ENCODE data around the gene SNRPD2. TPM values are rescaled to one million over a fixed set of nuclear protein-coding genes. Genes with fewer than 3 reads are reported as not detected.

SNRPD2 gene
- total and polyA plus RNA-seq, 3 experiments from 2014 or later = 738 to 1,016 (median 747) TPM

- peaks cover 32 to 56% (median 38%) of the 10 kb centered on the region in 3 donors for H3K4me1 Mint-ChIP-seq
- peak overlapping the region; percentile 79 for H3K4me3 ChIP-seq (ENCODE audit: low read length)
- peak overlapping the region; percentile 84 for H3K27ac ChIP-seq (ENCODE audit: low read depth, low read length)
- H3K36me3 Mint-ChIP-seq = peaks cover 0 to 9% (median 0%) of the 10 kb centered on the region in 3 donors
- peak overlapping the region; percentile 91 to 98 (median 92) for H3K27ac Mint-ChIP-seq
- no peaks in the 10 kb centered on the region for H3K36me3 ChIP-seq (ENCODE audit: insufficient read depth, low read length)
- H3K27me3 ChIP-seq (ENCODE audit: insufficient read depth, low read length, poor library complexity, severe bottlenecking) = no peaks in the 10 kb centered on the region
- H3K4me3 Mint-ChIP-seq = peak overlapping the region; percentile 80 to 95 (median 88)
- no peaks in the 10 kb centered on the region for H3K9me3 ChIP-seq (ENCODE audit: low read length)
- no peaks in the 10 kb centered on the region for H3K27me3 Mint-ChIP-seq
- ChIA-PET CTCF (interaction anchor here (1.1 to 5.4 kb wide), 10 partner anchors 24 to 202 kb away, joined by 3 to 78 read pairs (median 14); partner anchors contain the start of genes FOSB, GIPR, GPR4 and OPA3), POLR2A (interaction anchor here (0.6 to 1.2 kb wide), 4 partner anchors 9 to 216 kb away, joined by 3 to 4 read pairs (median 3); no protein-coding TSS in a partner anchor)
- H3K9me3 Mint-ChIP-seq = no peaks in the 10 kb centered on the region
- H3K4me1 ChIP-seq (ENCODE audit: insufficient read depth, low read length) = peaks cover 45% of the 10 kb centered on the region
- peak in 4 of 5 donors; percentile 22 to 58 (median 26) for DNase-seq
Observed at GRCh38 chr19:45640849-45641273, 50.9 kb downstream of the SNRPD2 start.

- H3K4me3 Mint-ChIP-seq = peak within 1 kb of the TSS; percentile 88 to 98 (median 94)
- peak; percentile 31 to 59 (median 48) for DNase-seq
- Histone ChIP-seq H3K27ac (ENCODE audit: low read depth, low read length) (peak within 1 kb of the TSS; percentile 61), H3K4me3 (ENCODE audit: low read length) (peak within 1 kb of the TSS; percentile 89), H3K36me3 (ENCODE audit: insufficient read depth, low read length) (no peaks in the 10 kb centered on the region), H3K4me1 (ENCODE audit: insufficient read depth, low read length) (peaks cover 43% of the 10 kb centered on the region), H3K9me3 (ENCODE audit: low read length) (no peaks in the 10 kb centered on the region), H3K27me3 (ENCODE audit: insufficient read depth, low read length, poor library complexity, severe bottlenecking) (no peaks in the 10 kb centered on the region)
- H3K27me3 Mint-ChIP-seq = peaks cover 0 to 2% of the 10 kb centered on the region in 2 donors
- ChIA-PET POLR2A (interaction anchor here (1.3 kb wide), 1 partner anchor 53 kb away, joined by 3 read pairs; the partner anchor contains the start of genes QPCTL and SNRPD2), CTCF (interaction anchor here (1.2 to 5.4 kb wide), 4 partner anchors 34 to 141 kb away, joined by 4 to 78 read pairs (median 4); partner anchors contain the start of genes GPR4 and PPM1N)
- H3K9me3 Mint-ChIP-seq = no peaks in the 10 kb centered on the region
- peak within 1 kb of the TSS; percentile 81 to 95 (median 90) for H3K27ac Mint-ChIP-seq
- peaks cover 0 to 11% (median 0%) of the 10 kb centered on the region in 3 donors for H3K36me3 Mint-ChIP-seq
- H3K4me1 Mint-ChIP-seq = peaks cover 27 to 48% (median 34%) of the 10 kb centered on the region in 3 donors
Observed at GRCh38 chr19:45638930-45639729, 52.6 kb downstream of the SNRPD2 start, which contains the start of gene EML2. Gene EML2, minus strand, starts transcription at chr19:45639397. Its CDS starts 21 bp downstream, at chr19:45639376.

DNA sequence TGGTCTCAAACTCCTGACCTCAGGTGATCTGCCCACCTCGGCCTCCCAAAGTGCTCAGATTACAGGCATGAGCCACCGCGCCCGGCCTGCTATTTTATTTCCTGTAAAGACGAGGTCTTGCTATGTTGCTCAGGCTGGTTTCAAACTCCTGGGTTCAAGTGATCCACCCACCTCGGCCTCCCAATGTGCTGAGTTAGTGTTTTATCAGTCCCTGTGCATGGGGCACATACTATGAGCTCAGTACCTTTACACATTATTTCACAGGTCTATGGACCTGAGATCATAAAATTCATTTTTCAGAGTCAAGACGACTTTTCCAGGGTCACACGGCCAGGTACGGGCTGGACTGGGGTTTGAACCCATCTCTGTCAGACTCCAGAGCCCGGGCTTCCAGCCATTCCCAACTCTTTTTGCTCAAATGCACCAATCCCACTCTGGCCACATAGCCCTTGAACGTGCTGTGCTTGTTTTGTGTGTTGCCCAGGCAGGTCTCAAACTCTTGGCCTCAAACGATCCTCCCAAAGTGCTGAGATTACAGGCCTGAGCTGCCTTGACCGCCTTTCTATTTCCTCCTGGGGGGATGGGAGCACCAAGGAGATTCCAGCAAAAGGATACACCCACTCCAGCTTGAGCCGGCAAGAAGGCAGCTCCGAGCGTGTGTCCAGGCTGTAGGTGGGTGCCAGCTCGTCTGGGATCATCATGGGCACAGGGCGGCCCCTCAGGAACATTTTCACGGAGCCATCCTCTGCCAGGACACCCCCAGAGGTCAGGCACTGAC is 53.7 kb downstream of the SNRPD2 start:
- H3K4me1 ChIP-seq (ENCODE audit: insufficient read depth, low read length) = peaks cover 38% of the 10 kb centered on the region
- H3K4me1 Mint-ChIP-seq = peaks cover 23 to 40% (median 31%) of the 10 kb centered on the region in 3 donors
- DNase-seq = no peak
- peak overlapping the region; percentile 89 for H3K4me3 ChIP-seq (ENCODE audit: low read length)
- peak overlapping the region; percentile 12 to 94 (median 37) for H3K4me3 Mint-ChIP-seq
- no peaks in the 10 kb centered on the region for H3K9me3 ChIP-seq (ENCODE audit: low read length)
- H3K27ac Mint-ChIP-seq = no peak overlapping the region
- peaks cover 0 to 12% (median 0%) of the 10 kb centered on the region in 3 donors for H3K36me3 Mint-ChIP-seq
- ChIA-PET POLR2A (no interaction called here), CTCF (interaction anchor here (0.7 to 1.4 kb wide), 8 partner anchors 12 to 159 kb away, joined by 3 to 5 read pairs (median 4); partner anchors contain the start of gene PPM1N)
- H3K27me3 ChIP-seq (ENCODE audit: insufficient read depth, low read length, poor library complexity, severe bottlenecking) = no peaks in the 10 kb centered on the region
- H3K27ac ChIP-seq (ENCODE audit: low read depth, low read length) = peak overlapping the region; percentile 61
- no peaks in the 10 kb centered on the region for H3K36me3 ChIP-seq (ENCODE audit: insufficient read depth, low read length)
- no peaks in the 10 kb centered on the region for H3K9me3 Mint-ChIP-seq
- peaks cover 0 to 2% of the 10 kb centered on the region in 2 donors for H3K27me3 Mint-ChIP-seq

Other genes starting within 250 kb of the SNRPD2 start
- gene FOSB, start 224.0 kb downstream of the SNRPD2 start, total RNA-seq = 10 to 100 TPM; 21.6 to 22.1 TPM
- 48.2 TPM for gene FOSB, start 224.0 kb downstream of the SNRPD2 start, polyA plus RNA-seq
- gene RTN2, start 194.9 kb downstream of the SNRPD2 start, total RNA-seq = 1 to 10 TPM; 2.7 to 3.7 TPM
- gene RTN2, start 194.9 kb downstream of the SNRPD2 start, polyA plus RNA-seq = 0.71 TPM
- gene PPM1N, start 193.5 kb downstream of the SNRPD2 start, total RNA-seq = 1 to 10 TPM; 2.5 to 3.3 TPM
- gene PPM1N, start 193.5 kb downstream of the SNRPD2 start, polyA plus RNA-seq = 4.6 TPM
- 100 to 1,000 TPM; 154 to 170 TPM for gene VASP, start 184.5 kb downstream of the SNRPD2 start, total RNA-seq
- 61.8 TPM for gene VASP, start 184.5 kb downstream of the SNRPD2 start, polyA plus RNA-seq
- 10 to 100 TPM; 14.2 to 17.5 TPM for gene OPA3, start 107.2 kb downstream of the SNRPD2 start, total RNA-seq
- gene OPA3, start 107.2 kb downstream of the SNRPD2 start, polyA plus RNA-seq = 18.1 TPM
- gene GPR4, start 89.7 kb downstream of the SNRPD2 start, total RNA-seq = not detected
- gene GPR4, start 89.7 kb downstream of the SNRPD2 start, polyA plus RNA-seq = not detected
- gene EML2, start 52.6 kb downstream of the SNRPD2 start, total RNA-seq = 100 to 1,000 TPM; 122 to 128 TPM
- gene EML2, start 52.6 kb downstream of the SNRPD2 start, polyA plus RNA-seq = 18.8 TPM
- gene GIPR, start 23.7 kb downstream of the SNRPD2 start, total RNA-seq = 1 to 10 TPM; 1.7 to 1.9 TPM
- 0.21 TPM for gene GIPR, start 23.7 kb downstream of the SNRPD2 start, polyA plus RNA-seq
- 10 to 100 TPM; 11.3 to 11.5 TPM for gene QPCTL, start 713 bp upstream of the SNRPD2 start, total RNA-seq
- gene QPCTL, start 713 bp upstream of the SNRPD2 start, polyA plus RNA-seq = 2.0 TPM
- gene FBXO46, start 38.9 kb upstream of the SNRPD2 start, total RNA-seq = 10 to 100 TPM; 25.2 to 30.4 TPM
- 21.1 TPM for gene FBXO46, start 38.9 kb upstream of the SNRPD2 start, polyA plus RNA-seq
- gene MEIOSIN, start 41.5 kb upstream of the SNRPD2 start, total RNA-seq = not detected
- not detected for gene MEIOSIN, start 41.5 kb upstream of the SNRPD2 start, polyA plus RNA-seq
- gene SIX5, start 77.3 kb upstream of the SNRPD2 start, total RNA-seq = 1 to 10 TPM; 2.5 to 2.6 TPM
- 0.23 TPM for gene SIX5, start 77.3 kb upstream of the SNRPD2 start, polyA plus RNA-seq
- gene DMPK, start 90.5 kb upstream of the SNRPD2 start, total RNA-seq = 10 to 100 TPM; 27.1 to 28.2 TPM
- 1.6 TPM for gene DMPK, start 90.5 kb upstream of the SNRPD2 start, polyA plus RNA-seq
- 10 to 100 TPM; 57.6 to 62.9 TPM for gene DMWD, start 100.9 kb upstream of the SNRPD2 start, total RNA-seq
- 25.6 TPM for gene DMWD, start 100.9 kb upstream of the SNRPD2 start, polyA plus RNA-seq
- gene RSPH6A, start 123.4 kb upstream of the SNRPD2 start, total RNA-seq = under 1 TPM; 0.16 to 0.22 TPM
- not detected for gene RSPH6A, start 123.4 kb upstream of the SNRPD2 start, polyA plus RNA-seq
- gene SYMPK, start 171.2 kb upstream of the SNRPD2 start, total RNA-seq = 100 to 1,000 TPM; 116 to 119 TPM
- 17.5 TPM for gene SYMPK, start 171.2 kb upstream of the SNRPD2 start, polyA plus RNA-seq
- under 1 TPM; 0.59 to 0.62 TPM for gene FOXA3, start 172.4 kb upstream of the SNRPD2 start, total RNA-seq
- gene FOXA3, start 172.4 kb upstream of the SNRPD2 start, polyA plus RNA-seq = not detected
- 10 to 100 TPM; 17.9 to 18.6 TPM for gene IRF2BP1, start 194.2 kb upstream of the SNRPD2 start, total RNA-seq
- gene IRF2BP1, start 194.2 kb upstream of the SNRPD2 start, polyA plus RNA-seq = 8.5 TPM
- 1 to 10 TPM; 4.9 to 5.8 TPM for gene MYPOP, start 210.7 kb upstream of the SNRPD2 start, total RNA-seq
- 0.46 TPM for gene MYPOP, start 210.7 kb upstream of the SNRPD2 start, polyA plus RNA-seq
- not detected for gene NANOS2, start 222.8 kb upstream of the SNRPD2 start, total RNA-seq
- gene NANOS2, start 222.8 kb upstream of the SNRPD2 start, polyA plus RNA-seq = not detected